ENCODE measurements around the gene CRAT.

- TF ChIP-seq POLR2A (IDR thresholded peaks at IDR 0.05; ENCODE audit: low read depth, low read length) (no peak), POLR2AphosphoS5 (IDR thresholded peaks at IDR 0.05; ENCODE audit: low read depth, low read length) (no peak)
Measured at GRCh38 chr9:129103595-129103965, 7.0 kb downstream of the CRAT start.

All from GM12892 (cell line).